CD4-positive, alpha-beta T cell treated with Interleukin-15 for 4 hours (primary cell): ENCODE measurements around the gene GIMAP1.

ENCODE experiments used
- DNase-seq: peaks from one replicate; pipeline ENCODE4 v3.0.0-alpha.2; 2020; ENCODE audit warnings: low spot score

GIMAP1 gene

DNA sequence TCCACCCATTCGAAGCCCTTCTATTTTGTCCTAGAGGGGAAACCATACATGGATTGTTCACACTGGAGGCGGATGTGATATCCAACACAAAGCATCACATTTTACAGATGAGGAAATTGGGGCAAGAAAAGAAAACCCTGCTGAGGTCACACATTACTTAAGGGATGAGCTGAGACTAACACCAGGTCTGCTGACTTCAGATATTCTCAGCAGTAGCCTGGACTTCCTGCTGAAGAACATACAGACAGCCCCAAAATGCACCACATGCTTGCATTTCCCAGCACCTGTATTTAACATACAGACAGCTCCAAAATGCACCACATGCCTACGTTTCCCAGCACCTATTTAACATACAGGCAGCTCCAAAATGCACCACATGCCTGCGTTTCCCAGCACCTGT, 32.0 kb downstream of the GIMAP1 start:
- DNase-seq = no peak

DNA sequence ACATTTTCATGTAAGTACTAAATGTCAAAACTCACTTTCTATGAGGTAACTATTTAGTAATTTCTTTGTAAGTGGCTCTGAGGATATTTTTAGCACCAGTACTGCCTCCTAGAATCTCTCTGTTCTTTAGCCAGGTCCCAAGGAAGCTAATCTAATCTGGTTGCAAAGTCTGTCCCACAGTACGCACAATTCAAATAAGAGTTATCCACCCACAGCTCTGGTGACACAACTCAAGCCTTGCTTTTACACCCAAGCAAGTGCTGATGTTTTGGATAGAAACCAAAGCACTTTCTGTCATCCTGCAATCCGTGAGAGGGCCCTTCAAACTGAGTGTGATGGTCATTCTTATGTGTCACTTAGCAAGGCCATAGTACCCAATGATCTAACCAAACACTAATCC, 35.3 kb downstream of the GIMAP1 start:
- no peak for DNase-seq

DNA sequence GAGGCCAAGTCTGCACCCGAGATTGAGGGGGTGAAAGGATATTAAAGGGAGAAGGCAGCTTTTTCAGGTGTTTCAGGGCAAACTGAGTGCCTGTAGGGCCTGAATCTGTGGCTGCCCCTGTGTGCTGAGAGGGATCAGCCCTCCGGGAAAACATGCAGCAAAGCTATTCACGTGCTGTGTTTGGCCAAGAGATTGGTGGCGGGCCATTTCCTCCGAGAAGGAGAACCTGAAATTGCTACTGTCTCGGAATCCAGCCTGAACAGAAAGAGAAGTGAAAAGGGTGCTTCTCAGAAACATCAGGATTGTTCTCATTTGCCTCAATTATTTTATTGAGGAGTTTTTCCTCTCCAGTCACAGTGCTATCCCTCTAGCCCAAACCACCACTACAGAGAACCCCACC, 36.8 kb downstream of the GIMAP1 start:
- DNase-seq = no peak

DNA sequence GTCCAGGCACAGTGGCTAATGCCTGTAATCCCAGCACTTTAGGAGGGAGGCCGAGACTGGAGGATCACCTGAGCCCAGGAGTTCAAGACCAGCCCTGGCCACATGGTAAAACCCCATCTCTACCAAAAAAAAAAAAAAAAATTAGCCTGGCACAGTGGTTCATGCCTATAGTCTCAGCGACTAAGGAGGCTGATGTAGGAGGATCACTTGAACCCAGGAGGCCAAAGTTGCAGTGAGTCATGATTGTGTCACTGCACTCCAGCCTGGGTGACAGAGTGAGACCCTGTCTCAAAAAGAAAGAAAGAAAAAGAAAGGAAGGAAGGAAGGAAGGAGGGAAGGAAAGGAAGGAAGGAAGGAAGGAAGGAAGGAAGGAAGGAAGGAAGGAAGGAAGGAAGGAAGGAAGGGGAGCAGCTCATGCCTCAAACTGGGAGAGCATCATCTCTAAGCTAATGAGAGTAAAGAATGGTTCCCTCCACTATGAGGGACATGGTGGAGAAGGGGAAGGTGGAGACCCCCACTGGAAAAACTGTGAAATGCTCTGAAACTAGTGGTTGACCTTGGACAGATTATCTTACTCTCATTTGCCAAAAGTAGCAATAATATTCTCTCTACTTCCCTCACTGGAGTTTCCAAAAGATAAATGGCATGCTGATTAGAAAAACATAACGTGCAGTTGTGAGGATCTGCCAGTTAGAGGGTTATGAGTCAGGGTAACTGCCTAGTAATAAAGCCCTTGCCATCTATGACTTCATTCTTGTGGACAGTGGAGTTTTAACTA, 37.6 kb downstream of the GIMAP1 start:
- DNase-seq = peak; percentile 69

DNA sequence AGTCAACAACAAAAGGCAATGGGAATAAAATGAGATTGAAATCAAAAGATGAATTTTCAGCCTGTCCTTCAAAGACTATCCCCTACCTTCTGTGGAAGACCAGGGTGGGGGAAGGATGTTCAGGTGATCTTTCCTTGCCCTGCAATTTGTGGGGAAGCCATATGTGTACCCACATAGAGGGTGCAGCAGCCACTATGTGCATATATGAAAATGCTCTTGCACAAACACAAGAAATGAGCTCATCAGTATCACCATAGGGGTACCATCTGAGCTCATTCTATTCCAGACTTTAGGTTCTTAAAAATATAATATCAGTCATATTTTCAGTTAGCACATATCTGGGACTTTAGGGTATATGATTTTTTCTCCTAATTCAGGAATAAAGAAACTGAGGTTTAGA, 38.5 kb downstream of the GIMAP1 start:
- DNase-seq = no peak

DNA sequence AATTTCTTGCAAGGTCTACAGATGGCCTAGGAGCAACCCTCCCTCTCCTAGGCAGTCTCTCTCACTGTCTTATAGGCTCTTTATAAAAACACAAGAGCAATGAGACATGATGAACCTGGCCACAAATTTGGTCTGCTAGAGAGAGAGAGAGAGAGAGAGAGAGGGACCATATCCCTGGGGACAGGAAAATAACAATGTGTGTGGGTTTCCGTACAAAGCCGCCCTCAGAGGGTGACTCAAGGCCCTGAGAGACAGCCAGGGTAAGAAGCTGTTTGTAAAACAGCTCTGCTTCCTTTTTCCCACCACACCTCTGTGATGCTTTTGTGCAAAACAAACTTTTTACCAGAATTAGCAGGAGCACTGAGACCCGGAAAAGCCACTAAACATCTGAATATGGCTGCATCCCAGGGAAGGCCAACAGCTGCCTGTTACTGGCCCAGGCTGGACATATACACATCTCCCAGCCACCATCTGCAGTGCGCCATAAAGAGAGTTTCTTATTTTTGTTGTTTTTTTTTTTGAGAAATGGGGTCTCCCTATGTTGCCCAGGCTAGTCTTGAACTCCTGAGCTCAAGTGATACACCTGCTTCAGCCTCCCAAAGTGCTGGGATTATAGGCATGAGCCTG, 39.2 kb downstream of the GIMAP1 start:
- DNase-seq = peak; percentile 93

DNA sequence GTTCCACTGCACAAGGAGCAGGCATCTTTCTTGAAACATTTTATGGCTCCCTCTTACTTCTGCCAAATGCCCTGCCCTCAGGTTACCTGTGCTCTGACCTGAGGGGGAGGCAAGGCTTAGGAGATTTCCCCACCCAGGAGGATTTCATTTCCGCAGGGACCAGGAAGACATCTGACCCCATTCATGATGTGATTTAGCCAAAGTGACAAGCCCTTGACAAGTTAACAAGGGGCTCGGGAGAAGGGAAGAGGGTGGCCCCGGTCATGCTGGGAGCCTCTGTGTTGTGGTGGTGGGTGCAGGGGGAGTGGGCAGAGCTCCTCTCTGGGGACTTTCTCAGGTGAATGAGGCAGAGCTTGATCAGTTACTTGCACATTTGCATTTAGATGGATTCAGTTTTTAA, 39.8 kb downstream of the GIMAP1 start:
- no peak for DNase-seq

DNA sequence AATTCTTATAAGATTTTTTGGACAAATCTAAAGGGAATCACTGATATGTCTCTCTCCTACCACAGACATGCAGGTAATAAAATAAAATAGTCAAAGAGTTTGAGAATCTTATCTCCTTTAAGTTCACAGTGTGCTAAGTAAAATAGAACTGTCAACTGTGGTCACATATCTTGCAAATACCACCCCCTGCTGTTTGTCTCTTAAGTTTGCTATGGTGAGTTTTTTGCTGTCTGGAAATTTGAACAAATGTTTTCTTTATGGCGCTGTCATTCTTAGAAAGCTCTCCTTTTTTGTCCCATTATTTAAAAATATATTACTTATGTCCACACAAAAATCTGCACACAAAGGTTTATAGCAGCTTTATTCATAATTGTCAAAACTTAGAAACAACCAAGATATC, 40.4 kb downstream of the GIMAP1 start:
- peak; percentile 77 for DNase-seq

DNA sequence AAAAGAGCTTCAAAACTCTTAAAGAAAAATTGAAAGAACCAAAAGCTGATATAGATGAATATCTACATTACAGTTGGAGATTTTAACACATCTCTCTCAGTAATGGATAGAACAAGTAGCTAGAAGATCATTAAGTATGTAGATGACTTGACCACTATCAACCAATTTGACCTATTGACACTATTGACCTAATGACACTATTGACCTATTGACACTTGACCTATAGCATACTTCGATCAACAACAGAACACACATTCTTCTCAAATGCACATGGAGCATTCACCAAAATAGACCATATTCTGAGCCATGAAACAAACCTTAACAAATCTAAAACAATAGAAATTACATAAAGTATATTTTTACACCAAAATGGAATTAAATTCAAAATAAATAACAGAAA, 43.1 kb downstream of the GIMAP1 start:
- DNase-seq = no peak

DNA sequence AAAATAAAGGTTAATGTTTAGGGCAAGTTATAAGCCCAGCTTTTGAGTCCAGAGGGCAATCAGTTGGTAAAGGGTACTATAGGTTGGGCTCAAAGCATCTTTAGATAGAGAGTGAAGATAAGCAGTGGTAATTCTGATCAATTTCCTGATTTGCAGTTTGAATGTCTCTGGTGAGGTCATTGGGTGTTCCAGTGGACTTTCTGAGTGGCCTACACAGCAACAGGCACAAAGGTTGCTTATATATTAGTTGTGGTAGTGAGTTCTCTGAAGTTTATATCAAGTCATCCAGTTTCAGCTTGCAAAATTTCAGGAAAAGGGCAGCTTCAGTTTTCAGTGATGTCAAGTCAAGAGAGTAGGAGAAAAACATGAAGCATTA, 49.9 kb downstream of the GIMAP1 start:
- DNase-seq = no peak

DNA sequence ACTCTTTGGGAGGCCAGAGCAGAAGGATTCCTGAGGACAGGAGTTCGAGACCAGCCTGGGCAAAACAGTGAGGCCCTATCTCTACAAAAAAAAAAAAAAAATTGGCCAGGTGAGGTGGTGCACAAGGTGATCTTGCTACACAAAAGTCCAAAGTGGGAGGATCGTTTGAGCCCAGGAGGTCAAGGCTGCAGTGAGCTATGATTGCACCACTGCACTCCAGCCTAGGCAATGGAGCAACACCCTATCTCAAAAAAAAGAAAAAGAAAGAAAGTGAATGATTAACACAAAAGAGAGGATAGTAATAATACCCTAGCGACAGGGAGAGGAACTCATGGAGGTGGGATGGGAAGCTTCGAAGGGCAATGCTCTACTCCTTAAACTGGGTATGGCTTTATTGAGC, 53.4 kb downstream of the GIMAP1 start:
- no peak for DNase-seq
